Thoracic aorta (tissue), 2 donors: ENCODE data around the gene ADA. TPM values are rescaled to one million over a fixed set of nuclear protein-coding genes. Genes with fewer than 3 reads are reported as not detected.
"Not testable (repeated sequence)": the region's sequence is repeated elsewhere in the genome, so short reads cannot be mapped to it uniquely, and the experiment has no call there.

Experiments used
- ATAC-seq: fragments of 150-250 bp; one replicate; pipeline ENCODE4 v1.8.0; 2017; ENCODE audit warnings: low read depth; ENCODE audit not compliant: insufficient number of reproducible peaks, low FRiP score
- DNase-seq: peaks from one replicate; pipeline ENCODE4 v3.0.0-alpha.2; 2020; ENCODE audit warnings: low spot score
- H3K27ac ChIP-seq, 2 donors: fragments of 200-600 bp; sonication (generic); 1 replicate in 1 of 2; 2 replicates in 1 of 2; pipeline ENCODE4 v1.5.1; 2016; ENCODE audit warnings: mild to moderate bottlenecking in 2 of 2, moderate library complexity in 2 of 2
- H3K27me3 ChIP-seq: fragments of 200-600 bp; sonication (generic); replicated peaks from 2 replicates; pipeline ENCODE4 v1.6.0; 2016; ENCODE audit warnings: mild to moderate bottlenecking; ENCODE audit not compliant: insufficient read depth
- H3K36me3 ChIP-seq: fragments of 200-600 bp; sonication (generic); one replicate; pipeline ENCODE4 v1.5.1; 2016
- H3K4me1 ChIP-seq, 2 donors: fragments of 200-600 bp; sonication (generic); 1 replicate in 1 of 2; 2 replicates in 1 of 2; pipeline versions ENCODE4 v1.5.1 to v1.6.0; 2016; ENCODE audit warnings: low read depth in 2 of 2, mild to moderate bottlenecking in 1 of 2; ENCODE audit not compliant: control insufficient read depth in 1 of 2
- H3K4me3 ChIP-seq: fragments of 200-600 bp; sonication (generic); 2 replicates; pipeline ENCODE4 v1.5.1; 2016; ENCODE audit warnings: mild to moderate bottlenecking
- H3K9me3 ChIP-seq: fragments of 200-600 bp; sonication (generic); 2 replicates; pipeline ENCODE4 v1.5.1; 2016
- CTCF ChIP-seq: fragments of 200-600 bp; sonication (generic); IDR thresholded peaks from one replicate; pipeline ENCODE4 v1.5.1; 2019; ENCODE audit warnings: antibody characterized with exemption
- total RNA-seq, 2 donors: library from RNA; depleted of rRNA; stranded (reverse); fragments of >200 nt; gene quantifications; one replicate each; pipeline versions ENCODE4 v1.1.0 to v1.2.3, GENCODE V29; 2016

Gene ADA
- total RNA-seq, 2 donors from 2014 or later: 8.1 to 20.6 TPM

GRCh38 chr20:44589537-44589936 is 62.0 kb downstream of the ADA start:
- no peak for DNase-seq
- no peaks in the 10 kb centered on the region for H3K27me3 ChIP-seq
- no peak overlapping the region for H3K27ac ChIP-seq
- no peak for TF ChIP-seq CTCF
- peaks cover 11% of the 10 kb centered on the region for H3K36me3 ChIP-seq
- ATAC-seq: no peak
- no peaks in the 10 kb centered on the region for H3K9me3 ChIP-seq
- H3K4me3 ChIP-seq: no peak overlapping the region
- H3K4me1 ChIP-seq: peaks cover 35 to 58% of the 10 kb centered on the region in 2 donors

GRCh38 chr20:44588321-44588720 is 63.2 kb downstream of the ADA start:
- peaks cover 25 to 58% of the 10 kb centered on the region in 2 donors for H3K4me1 ChIP-seq
- H3K36me3 ChIP-seq: peaks cover 11% of the 10 kb centered on the region
- not testable (repeated sequence) for ATAC-seq, H3K27me3 ChIP-seq, H3K9me3 ChIP-seq, H3K4me3 ChIP-seq, DNase-seq
- H3K27ac ChIP-seq: peak overlapping the region in 1 of 2 donors; percentile 77

- DNase-seq (no peak), ATAC-seq (no peak)
- peaks cover 25 to 59% of the 10 kb centered on the region in 2 donors for H3K4me1 ChIP-seq
- H3K4me3 ChIP-seq: peak overlapping the region; percentile 43
- TF ChIP-seq CTCF: no peak
- peaks cover 11% of the 10 kb centered on the region for H3K36me3 ChIP-seq
- no peaks in the 10 kb centered on the region for H3K27me3 ChIP-seq
- H3K27ac ChIP-seq: peak overlapping the region; percentile 77 to 80
- no peaks in the 10 kb centered on the region for H3K9me3 ChIP-seq
Observed at GRCh38 chr20:44587035-44587980, 64.2 kb downstream of the ADA start.

- Histone ChIP-seq H3K4me1 (peaks cover 29 to 68% of the 10 kb centered on the region in 2 donors), H3K36me3 (peaks cover 11% of the 10 kb centered on the region), H3K27me3 (no peaks in the 10 kb centered on the region), H3K27ac (peak overlapping the region; percentile 77 to 80), H3K9me3 (no peaks in the 10 kb centered on the region), H3K4me3 (peak overlapping the region; percentile 43)
- ATAC-seq (no peak), DNase-seq (no peak)
- TF ChIP-seq CTCF: no peak
Observed at GRCh38 chr20:44586289-44586911, 65.1 kb downstream of the ADA start.

GRCh38 chr20:44585057-44585963 is 66.2 kb downstream of the ADA start:
- TF ChIP-seq CTCF: no peak
- Histone ChIP-seq H3K4me1 (peaks cover 32 to 78% of the 10 kb centered on the region in 2 donors), H3K27ac (peak overlapping the region; percentile 77 to 80), H3K36me3 (peaks cover 2% of the 10 kb centered on the region), H3K4me3 (peak overlapping the region; percentile 21), H3K9me3 (no peaks in the 10 kb centered on the region), H3K27me3 (no peaks in the 10 kb centered on the region)
- DNase-seq (no peak), ATAC-seq (no peak)
